ENCODE data around the gene CLDND1. TPM values are rescaled to one million over a fixed set of nuclear protein-coding genes. Genes with fewer than 3 reads are reported as not detected.

The CLDND1 gene
- total and polyA plus RNA-seq, 10 of the 15 experiments (the other 5 are each of a cell fraction or from before 2014, with no cell fraction given), result 97.8 to 225 (median 152) TPM

GRCh38 chr3:98567666-98568270 lies 45.1 kb upstream of the CLDND1 start:
- ATAC-seq, result peak; percentile 21
- no peaks in the 10 kb centered on the region; the same call in 2 of the 3 replicates for H3K9me3 ChIP-seq (replicated peaks; ENCODE audit: control insufficient read depth, insufficient read depth, low read length)
- in situ Hi-C loops (cut with MboI), result no loop called here
- peak overlapping the region; percentile 100 for H3K27ac ChIP-seq (ENCODE audit: control insufficient read depth, insufficient read depth)
- H3K9ac ChIP-seq (ENCODE audit: control insufficient read depth, insufficient read depth, low read length), result peak overlapping the region; percentile 58; the same call in 1 of the 2 replicates
- no peaks in the 10 kb centered on the region; a peak in 1 of 4 replicates for H3K36me3 ChIP-seq (ENCODE audit: control insufficient read depth in 2 of 2, insufficient read depth in 2 of 2, low read length in 1 of 2)
- peak overlapping the region; percentile 61 for H2AFZ ChIP-seq (ENCODE audit: control insufficient read depth, low read depth, low read length)
- peaks cover 61% of the 10 kb centered on the region for H3K79me2 ChIP-seq (ENCODE audit: control insufficient read depth, insufficient read depth, low read length)
- BruUV-seq (replicated peaks), result no TSS peak
- H3K27me3 ChIP-seq (replicated peaks in 1 of 2; ENCODE audit: control insufficient read depth in 2 of 2, insufficient read depth in 2 of 2, low read length in 1 of 2), result no peaks in the 10 kb centered on the region
- ChIA-PET CTCF (interaction anchor here (1.1 to 2.1 kb wide), 2 partner anchors 10 to 22 kb away, joined by 3 to 10 read pairs; no protein-coding TSS in a partner anchor), RAD21 (ENCODE audit: unreplicated experiment) (interaction anchor here (0.8 to 20.2 kb wide), 5 partner anchors 12 to 47 kb away, joined by 3 to 511 read pairs (median 3); partner anchors contain the start of gene GPR15), SMC1A (ENCODE audit: uncharacterized antibody, unreplicated experiment) (interaction anchor here (1.3 to 23.6 kb wide), 4 partner anchors 16 to 33 kb away, joined by 3 to 603 read pairs (median 118); partner anchors contain the start of gene GPR15), POLR2A (interaction anchor here (0.5 to 23.2 kb wide), 3 partner anchors 31 to 114 kb away, joined by 4 to 350 read pairs (median 6); partner anchors contain the start of gene GPR15)
- peaks cover 40% of the 10 kb centered on the region for H3K4me1 ChIP-seq (ENCODE audit: control insufficient read depth, insufficient read depth, low read length)
- H3K4me2 ChIP-seq (ENCODE audit: control insufficient read depth, insufficient read depth), result peak overlapping the region; percentile 11
- intact Hi-C loops (cut with micrococcal nuclease; ENCODE audit: unreplicated experiment), result no loop called here
- no peak for DNase-seq (ENCODE audit: low read depth, low spot score)
- no peaks in the 10 kb centered on the region for H4K20me1 ChIP-seq (ENCODE audit: control insufficient read depth, insufficient read depth)
- 23% methylated on average over 2 of the region's 2 CpGs for WGBS (ENCODE audit: insufficient coverage, insufficient replicate concordance, low lambda C conversion rate, missing lambda C conversion rate)
- H3K4me3 ChIP-seq, result peak overlapping the region; percentile 22
- FAIRE-seq, result no peak
- TF ChIP-seq JUNB (IDR thresholded peaks at IDR 0.05) (peak; percentile 49), POLR2AphosphoS5 (IDR thresholded peaks at IDR 0.05; ENCODE audit: low read length) (peak; percentile 63; the same call in 1 of the 2 replicates), NFIC (IDR thresholded peaks at IDR 0.05; ENCODE audit: low read depth, low read length) (peak; percentile 48), ZNF687 (IDR thresholded peaks at IDR 0.05) (peak; percentile 39; the same call in 1 of the 2 replicates), FOXM1 (IDR thresholded peaks at IDR 0.05; ENCODE audit: low read depth, low read length) (0 out of 2 replicates have a peak, but pooled peaks have one; percentile 22), ZNF592 (IDR thresholded peaks at IDR 0.05) (no peak), CBFB (IDR thresholded peaks at IDR 0.05; ENCODE audit: low read depth) (peak; percentile 69), ATF7 (IDR thresholded peaks at IDR 0.05; ENCODE audit: low read depth) (0 out of 2 replicates have a peak, but pooled peaks have one; percentile 8), RUNX3 (IDR thresholded peaks at IDR 0.05; ENCODE audit: low read length) (peak; percentile 86), FOXK2 (IDR thresholded peaks at IDR 0.05) (no peak), BCL11A (IDR thresholded peaks at IDR 0.05; ENCODE audit: low read depth, low read length) (peak; percentile 51; the same call in 1 of the 2 replicates), IKZF1 (conservative IDR thresholded peaks at IDR 0.05) (peak; percentile 40; the same call in 1 of the 2 replicates), BCL3 (IDR thresholded peaks at IDR 0.05; ENCODE audit: borderline replicate concordance, insufficient read depth, low read depth, low read length, poor library complexity, severe bottlenecking) (peak; percentile 28), PML (IDR thresholded peaks at IDR 0.05; ENCODE audit: low read length) (peak; percentile 35; the same call in 1 of the 2 replicates)
